GM18507 (cell line): ENCODE measurements around the gene CPEB3.
A peak's percentile ranks its signal among the peaks of the same experiment; 100 is the strongest.

ENCODE experiments used
- DNase-seq: peaks from one replicate; pipeline ENCODE4 v3.0.0; 2011; ENCODE audit warnings: low read depth; ENCODE audit not compliant: insufficient read length; ENCODE audit errors: extremely low spot score
- FAIRE-seq: peaks from 2 replicates; lab custom pipeline; 2011; peaks lifted over from hg19 to GRCh38; lab: Jason Lieb, UNC

The CPEB3 gene

DNA sequence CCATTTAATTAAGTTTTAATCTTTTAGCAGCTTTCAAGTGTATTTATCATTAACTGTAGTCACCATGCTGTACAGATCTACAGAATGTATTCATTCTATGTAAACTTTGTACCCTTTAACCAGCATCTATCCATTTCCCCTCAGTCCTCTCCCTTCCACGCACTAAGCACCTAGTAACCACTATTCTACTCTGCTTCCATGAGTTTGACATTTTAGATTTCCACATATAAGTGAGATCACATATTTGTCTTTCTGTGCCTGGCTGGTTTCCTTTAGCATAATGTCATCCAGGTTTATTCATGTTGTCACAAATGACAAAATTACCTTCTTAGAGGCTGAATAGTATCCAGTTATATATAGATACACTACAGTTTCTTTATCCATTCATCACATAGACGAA is 287.6 kb downstream of the CPEB3 start:
- DNase-seq (no peak), FAIRE-seq (peak; percentile 9)

DNA sequence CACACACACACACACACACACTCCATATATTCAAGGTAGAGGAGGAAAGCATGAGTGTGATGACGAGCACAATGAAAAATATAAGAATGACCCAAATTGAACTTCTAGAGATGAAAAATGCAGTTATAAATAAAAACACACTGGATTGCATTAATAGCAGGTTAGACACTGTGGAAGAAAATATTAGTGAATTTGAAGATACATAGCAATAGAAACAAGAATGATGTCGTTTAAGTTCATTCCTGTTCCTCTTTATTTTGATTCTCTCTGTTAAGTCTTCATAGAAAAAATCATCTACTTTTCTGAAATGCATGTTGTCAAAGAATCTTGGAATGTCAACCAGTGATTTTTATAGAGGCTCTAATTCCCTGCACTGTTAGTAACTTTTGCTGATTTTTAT is 288.9 kb downstream of the CPEB3 start:
- DNase-seq: no peak
- no peak for FAIRE-seq

DNA sequence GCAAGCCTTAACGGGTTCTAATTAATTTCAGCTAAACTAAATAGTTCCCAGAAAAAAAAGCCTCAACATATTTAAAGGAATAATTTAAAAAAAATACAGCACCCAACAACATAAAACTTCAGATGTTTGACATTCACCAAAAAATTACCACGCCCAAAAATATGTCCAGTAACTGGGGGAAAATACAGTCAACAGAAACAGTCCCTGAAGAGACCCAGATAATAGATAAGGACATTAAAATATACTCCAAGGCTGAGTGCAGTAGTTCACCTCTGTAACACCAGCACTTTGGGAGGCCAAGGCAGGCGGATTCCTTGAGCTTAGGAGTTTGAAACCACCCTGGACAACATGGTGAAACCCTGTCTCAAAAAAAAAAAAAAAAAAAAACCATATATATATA is 289.3 kb downstream of the CPEB3 start:
- FAIRE-seq: no peak
- no peak for DNase-seq
